Endothelial cell (in vitro differentiated cells): ENCODE results near the gene ANKS3. TPM values are rescaled to one million over a fixed set of nuclear protein-coding genes. Genes with fewer than 3 reads are reported as not detected.

Source experiments
- DNase-seq: peaks from one replicate; pipeline ENCODE4 v3.0.0; 2021; ENCODE audit warnings: low spot score
- H3K27ac Mint-ChIP-seq: one replicate; pipeline ENCODE4 v1.8.0; 2021; ENCODE audit warnings: mixed read lengths, inconsistent platforms; ENCODE audit not compliant: unreplicated experiment
- H3K27me3 Mint-ChIP-seq: one replicate; pipeline ENCODE4 v1.8.0; 2021; ENCODE audit warnings: mild to moderate bottlenecking, moderate library complexity, mixed read lengths, inconsistent platforms; ENCODE audit not compliant: unreplicated experiment
- H3K36me3 Mint-ChIP-seq: one replicate; pipeline ENCODE4 v1.8.0; 2021; ENCODE audit warnings: mild to moderate bottlenecking, low read depth, mixed read lengths, inconsistent platforms; ENCODE audit not compliant: unreplicated experiment
- H3K4me1 Mint-ChIP-seq: one replicate; pipeline ENCODE4 v1.8.0; 2021; ENCODE audit warnings: mild to moderate bottlenecking, mixed read lengths, inconsistent platforms; ENCODE audit not compliant: unreplicated experiment
- H3K4me3 Mint-ChIP-seq: one replicate; pipeline ENCODE4 v1.8.0; 2021; ENCODE audit warnings: mild to moderate bottlenecking, mixed read lengths, inconsistent platforms; ENCODE audit not compliant: unreplicated experiment
- H3K9me3 Mint-ChIP-seq: one replicate; pipeline ENCODE4 v1.8.0; 2021; ENCODE audit warnings: mixed read lengths, inconsistent platforms; ENCODE audit not compliant: unreplicated experiment
- CTCF ChIP-seq: fragments of 200-600 bp; sonication (generic); IDR thresholded peaks from one replicate; pipeline ENCODE4 v1.5.0; 2021; ENCODE audit warnings: antibody characterized with exemption; ENCODE audit not compliant: unreplicated experiment
- total RNA-seq: library from RNA; stranded (reverse); fragmentation: NEBNext Ultra II Directional; extraction: Animal tissue kit (Norgen Biotek cat#: 25700); gene quantifications from one replicate; pipeline ENCODE4 v1.2.1, GENCODE V29; 2021; ENCODE audit not compliant: unreplicated experiment

ANKS3 gene
- total RNA-seq, 1 donor from 2014 or later: 15.6 TPM

- DNase-seq: no peak
- no peak overlapping the region for H3K4me3 Mint-ChIP-seq
- peaks cover 4% of the 10 kb centered on the region for H3K36me3 Mint-ChIP-seq
- no peak overlapping the region for H3K27ac Mint-ChIP-seq
- TF ChIP-seq CTCF: no peak
- H3K27me3 Mint-ChIP-seq: peaks cover 5% of the 10 kb centered on the region
- no peaks in the 10 kb centered on the region for H3K4me1 Mint-ChIP-seq
- H3K9me3 Mint-ChIP-seq: no peaks in the 10 kb centered on the region
Observed at GRCh38 chr16:4777339-4778049, 43.4 kb upstream of the ANKS3 start.

- H3K9me3 Mint-ChIP-seq: no peaks in the 10 kb centered on the region
- H3K4me3 Mint-ChIP-seq: no peak overlapping the region
- H3K4me1 Mint-ChIP-seq: no peaks in the 10 kb centered on the region
- TF ChIP-seq CTCF: no peak
- DNase-seq: no peak
- H3K27me3 Mint-ChIP-seq: peaks cover 5% of the 10 kb centered on the region
- H3K36me3 Mint-ChIP-seq: peaks cover 4% of the 10 kb centered on the region
- no peak overlapping the region for H3K27ac Mint-ChIP-seq
Observed at GRCh38 chr16:4776141-4776705, 42.2 kb upstream of the ANKS3 start.

- no peak overlapping the region for H3K4me3 Mint-ChIP-seq
- peaks cover 4% of the 10 kb centered on the region for H3K36me3 Mint-ChIP-seq
- peaks cover 2% of the 10 kb centered on the region for H3K27me3 Mint-ChIP-seq
- H3K9me3 Mint-ChIP-seq: no peaks in the 10 kb centered on the region
- H3K27ac Mint-ChIP-seq: no peak overlapping the region
- no peak for TF ChIP-seq CTCF
- no peaks in the 10 kb centered on the region for H3K4me1 Mint-ChIP-seq
- DNase-seq: no peak
Observed at GRCh38 chr16:4775005-4775404, 40.9 kb upstream of the ANKS3 start.

GRCh38 chr16:4772351-4772750 is 38.3 kb upstream of the ANKS3 start:
- no peak overlapping the region for H3K27ac Mint-ChIP-seq
- TF ChIP-seq CTCF: no peak
- peaks cover 1% of the 10 kb centered on the region for H3K27me3 Mint-ChIP-seq
- no peak overlapping the region for H3K4me3 Mint-ChIP-seq
- DNase-seq: no peak
- peaks cover 4% of the 10 kb centered on the region for H3K36me3 Mint-ChIP-seq
- H3K9me3 Mint-ChIP-seq: no peaks in the 10 kb centered on the region
- peaks cover 7% of the 10 kb centered on the region for H3K4me1 Mint-ChIP-seq

- H3K4me3 Mint-ChIP-seq: no peak overlapping the region
- no peak for DNase-seq
- peaks cover 7% of the 10 kb centered on the region for H3K4me1 Mint-ChIP-seq
- H3K27ac Mint-ChIP-seq: no peak overlapping the region
- no peak for TF ChIP-seq CTCF
- H3K9me3 Mint-ChIP-seq: no peaks in the 10 kb centered on the region
- H3K36me3 Mint-ChIP-seq: peaks cover 4% of the 10 kb centered on the region
- peaks cover 1% of the 10 kb centered on the region for H3K27me3 Mint-ChIP-seq
Observed at GRCh38 chr16:4771646-4772045, 37.6 kb upstream of the ANKS3 start.
